Uterus (tissue), 4 donors: ENCODE data around the gene AHNAK. TPM values are rescaled to one million over a fixed set of nuclear protein-coding genes. Genes with fewer than 3 reads are reported as not detected.
A peak's percentile ranks its signal among the peaks of the same experiment; 100 is the strongest.
"Not testable (repeated sequence)": the region's sequence is repeated elsewhere in the genome, so short reads cannot be mapped to it uniquely, and the experiment has no call there.

Source experiments
- DNase-seq, 2 donors: peaks; one replicate each; pipeline ENCODE4 v3.0.0-alpha.2; 2019 to 2020
- H3K27ac ChIP-seq, 2 donors: fragments of 200-600 bp; sonication (generic); 1 replicate in 1 of 2; 2 replicates in 1 of 2; pipeline ENCODE4 v1.5.1; 2016 to 2018
- H3K27me3 ChIP-seq, 2 donors: fragments of 200-600 bp; sonication (generic); one replicate each; pipeline ENCODE4 v1.5.1; 2018 to 2019; ENCODE audit warnings: control low read depth in 1 of 2
- H3K36me3 ChIP-seq, 2 donors: fragments of 200-600 bp; sonication (generic); one replicate each; pipeline ENCODE4 v1.5.1; 2019; ENCODE audit warnings: control low read depth in 1 of 2
- H3K4me1 ChIP-seq, 2 donors: fragments of 200-600 bp; sonication (generic); one replicate each; pipeline ENCODE4 v1.5.1; 2018 to 2019; ENCODE audit warnings: control low read depth in 1 of 2
- H3K4me3 ChIP-seq, 2 donors: fragments of 200-600 bp; sonication (generic); 1 replicate in 1 of 2; 2 replicates in 1 of 2; pipeline ENCODE4 v1.5.1; 2018 to 2019; ENCODE audit warnings: mild to moderate bottlenecking in 1 of 2
- H3K9me3 ChIP-seq, 2 donors: fragments of 200-600 bp; sonication (generic); one replicate each; pipeline ENCODE4 v1.5.1; 2019; ENCODE audit warnings: control low read depth in 1 of 2
- CTCF ChIP-seq, 4 experiments: fragments of 200-600 bp in 2 of 4; fragments of 450-650 bp in 2 of 4; sonication (generic) in 2 of 4; IDR thresholded peaks; one replicate each; pipeline ENCODE4 v1.5.1; 2016 to 2019; ENCODE audit warnings: antibody characterized with exemption in 4 of 4, mild to moderate bottlenecking in 2 of 4, moderate library complexity in 1 of 4
- POLR2A ChIP-seq, 2 donors: fragments of 450-650 bp; IDR thresholded peaks; one replicate each; pipeline ENCODE4 v1.6.1; 2016; ENCODE audit warnings: antibody characterized with exemption in 2 of 2, mild to moderate bottlenecking in 1 of 2, moderate library complexity in 1 of 2
- intact Hi-C: fragments of 100-400 bp; cut with DNase I; formaldehyde crosslinking; loops from one replicate; pipeline ENCODE4 v1.15.1; 2023; ENCODE audit warnings: low total_unique reads
- total RNA-seq, 4 donors: library from RNA; depleted of rRNA in 3 of 4; stranded (reverse); fragments of >200 nt in 3 of 4; gene quantifications; one replicate each; pipeline versions ENCODE4 v1.1.0 to v1.2.4, GENCODE V29; 2014 to 2023
- donor health status: DM: yes; HTN: yes; CAD: no.

The AHNAK gene
- total RNA-seq, 4 donors from 2014 or later, result 452 to 1,353 (median 779) TPM

- intact Hi-C loops, result no loop called here
- peak overlapping the region; percentile 92 to 98 for H3K27ac ChIP-seq
- no peaks in the 10 kb centered on the region for H3K9me3 ChIP-seq
- no peak for DNase-seq
- H3K27me3 ChIP-seq, result no peaks in the 10 kb centered on the region
- no peaks in the 10 kb centered on the region for H3K36me3 ChIP-seq
- H3K4me3 ChIP-seq, result peak overlapping the region in 1 of 2 donors; percentile 0
- H3K4me1 ChIP-seq, result peaks cover 28 to 39% of the 10 kb centered on the region in 2 donors
- TF ChIP-seq POLR2A (IDR thresholded peaks at IDR 0.05), result no peak
- TF ChIP-seq CTCF (IDR thresholded peaks at IDR 0.05), result no peak
These were observed 7.3 kb upstream of the AHNAK start for GRCh38 chr11:62553839-62554361.

GRCh38 chr11:62553080-62553838, 6.7 kb upstream of the AHNAK start:
- peak; percentile 86 to 90 for DNase-seq
- peaks cover 28 to 39% of the 10 kb centered on the region in 2 donors for H3K4me1 ChIP-seq

GRCh38 chr11:62552485-62553079, 6.0 kb upstream of the AHNAK start:
- peak overlapping the region in 1 of 2 donors; percentile 6 for H3K4me3 ChIP-seq
- H3K36me3 ChIP-seq, result no peaks in the 10 kb centered on the region
- peak overlapping the region; percentile 92 to 98 for H3K27ac ChIP-seq
- no peaks in the 10 kb centered on the region for H3K27me3 ChIP-seq
- intact Hi-C loops, result no loop called here
- peaks cover 28 to 39% of the 10 kb centered on the region in 2 donors for H3K4me1 ChIP-seq
- H3K9me3 ChIP-seq, result no peaks in the 10 kb centered on the region
- TF ChIP-seq CTCF (IDR thresholded peaks at IDR 0.05) (no peak), POLR2A (IDR thresholded peaks at IDR 0.05) (no peak)
- peak in 1 of 2 donors; percentile 43 for DNase-seq

More at GRCh38 chr11:62553080-62553838, 6.7 kb upstream of the AHNAK start:
- Histone ChIP-seq H3K36me3 (no peaks in the 10 kb centered on the region), H3K27ac (peak overlapping the region; percentile 92 to 98), H3K4me3 (peak overlapping the region; percentile 0 to 6), H3K9me3 (no peaks in the 10 kb centered on the region), H3K27me3 (no peaks in the 10 kb centered on the region)
- intact Hi-C loops, result no loop called here
- no peak for TF ChIP-seq CTCF (IDR thresholded peaks at IDR 0.05)
- peak; percentile 64 to 68 for TF ChIP-seq POLR2A (IDR thresholded peaks at IDR 0.05)

- H3K36me3 ChIP-seq, H3K9me3 ChIP-seq, H3K27me3 ChIP-seq, DNase-seq, H3K4me3 ChIP-seq, intact Hi-C loops: not testable (repeated sequence)
- H3K4me1 ChIP-seq, result peaks cover 18 to 29% of the 10 kb centered on the region in 2 donors
- peak overlapping the region; percentile 98 to 99 for H3K27ac ChIP-seq
These were observed 3.9 kb upstream of the AHNAK start for GRCh38 chr11:62550478-62550877.

DNA sequence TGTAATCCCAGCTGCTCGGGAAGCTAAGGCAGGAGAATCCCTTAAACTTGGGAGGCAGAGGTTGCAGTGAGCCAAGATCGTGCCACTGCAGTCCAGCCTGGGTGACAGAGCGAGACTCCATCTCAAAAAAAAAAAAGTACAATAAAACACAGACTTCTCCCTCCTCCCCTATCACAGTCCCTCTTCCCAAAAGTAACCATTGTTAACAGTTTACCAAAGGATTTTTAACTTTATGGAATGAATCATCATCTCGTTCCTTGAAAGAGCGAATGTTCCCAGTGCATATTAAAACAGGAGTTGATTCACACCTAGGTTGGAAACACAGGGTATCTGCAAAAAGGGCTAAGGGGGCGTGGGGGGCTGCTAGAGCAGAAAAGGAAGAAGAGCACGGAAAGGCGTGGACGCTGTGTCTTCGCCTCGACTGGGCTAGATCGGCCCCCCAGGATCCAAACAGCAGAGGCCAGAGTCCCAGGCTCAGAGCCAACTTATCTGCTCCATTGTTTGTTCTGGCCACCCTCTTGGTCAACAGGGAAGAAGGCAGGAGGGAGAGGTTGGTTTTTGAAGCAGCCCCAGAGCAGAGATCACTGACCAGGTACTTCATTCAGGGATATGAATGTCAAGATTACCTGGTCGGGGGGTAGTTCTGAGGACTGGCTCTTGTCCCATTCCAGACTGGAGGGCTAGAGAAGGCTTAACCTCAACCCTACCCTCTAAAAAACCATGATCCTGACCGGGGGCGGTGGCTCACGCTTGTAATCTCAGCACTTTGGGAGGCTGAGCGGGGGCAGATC, 2.1 kb upstream of the AHNAK start:
- Histone ChIP-seq H3K36me3 (no peaks in the 10 kb centered on the region), H3K27me3 (no peaks in the 10 kb centered on the region), H3K4me3 (no peak overlapping the region), H3K27ac (peak overlapping the region; percentile 95 to 99), H3K4me1 (peaks cover 11 to 15% of the 10 kb centered on the region in 2 donors), H3K9me3 (no peaks in the 10 kb centered on the region)
- TF ChIP-seq CTCF (IDR thresholded peaks at IDR 0.05) (no peak), POLR2A (IDR thresholded peaks at IDR 0.05) (peak in 1 of 2 donors; percentile 10)
- intact Hi-C loops, result no loop called here
- DNase-seq, result no peak
